ENCODE measurements around the gene DYNLRB1.

DYNLRB1 gene

DNA sequence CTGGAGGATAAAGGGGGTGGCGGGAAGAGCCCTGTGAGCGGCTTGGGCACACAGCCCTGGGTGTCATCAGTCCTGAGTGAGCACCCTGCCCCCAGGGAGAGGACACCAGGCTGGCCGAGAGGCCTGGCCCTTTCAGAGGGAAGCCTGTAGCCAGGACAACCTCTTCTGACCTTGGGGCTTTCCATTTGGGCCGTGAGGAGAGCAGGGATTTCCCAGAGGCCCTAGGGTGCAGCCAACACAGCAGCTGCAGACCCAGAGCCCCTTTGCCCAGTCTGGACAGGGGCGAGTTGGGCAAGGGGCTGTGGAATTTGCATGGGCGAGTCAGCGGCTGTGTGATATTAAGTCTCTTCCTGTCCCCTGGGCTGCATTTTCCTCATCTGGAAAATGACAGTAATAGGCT is 48.6 kb downstream of the DYNLRB1 start:
- H3K4me3 ChIP-seq (replicated peaks; ENCODE audit: low read depth, low read length) = no peak overlapping the region
- TF ChIP-seq, protein P1, sequence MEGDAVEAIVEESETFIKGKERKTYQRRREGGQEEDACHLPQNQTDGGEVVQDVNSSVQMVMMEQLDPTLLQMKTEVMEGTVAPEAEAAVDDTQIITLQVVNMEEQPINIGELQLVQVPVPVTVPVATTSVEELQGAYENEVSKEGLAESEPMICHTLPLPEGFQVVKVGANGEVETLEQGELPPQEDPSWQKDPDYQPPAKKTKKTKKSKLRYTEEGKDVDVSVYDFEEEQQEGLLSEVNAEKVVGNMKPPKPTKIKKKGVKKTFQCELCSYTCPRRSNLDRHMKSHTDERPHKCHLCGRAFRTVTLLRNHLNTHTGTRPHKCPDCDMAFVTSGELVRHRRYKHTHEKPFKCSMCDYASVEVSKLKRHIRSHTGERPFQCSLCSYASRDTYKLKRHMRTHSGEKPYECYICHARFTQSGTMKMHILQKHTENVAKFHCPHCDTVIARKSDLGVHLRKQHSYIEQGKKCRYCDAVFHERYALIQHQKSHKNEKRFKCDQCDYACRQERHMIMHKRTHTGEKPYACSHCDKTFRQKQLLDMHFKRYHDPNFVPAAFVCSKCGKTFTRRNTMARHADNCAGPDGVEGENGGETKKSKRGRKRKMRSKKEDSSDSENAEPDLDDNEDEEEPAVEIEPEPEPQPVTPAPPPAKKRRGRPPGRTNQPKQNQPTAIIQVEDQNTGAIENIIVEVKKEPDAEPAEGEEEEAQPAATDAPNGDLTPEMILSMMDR (IDR thresholded peaks at IDR 0.05; ENCODE audit: low read depth, low read length, missing control alignments) = no peak
- no peak for DNase-seq (ENCODE audit: extremely low read depth, low read depth)

DNA sequence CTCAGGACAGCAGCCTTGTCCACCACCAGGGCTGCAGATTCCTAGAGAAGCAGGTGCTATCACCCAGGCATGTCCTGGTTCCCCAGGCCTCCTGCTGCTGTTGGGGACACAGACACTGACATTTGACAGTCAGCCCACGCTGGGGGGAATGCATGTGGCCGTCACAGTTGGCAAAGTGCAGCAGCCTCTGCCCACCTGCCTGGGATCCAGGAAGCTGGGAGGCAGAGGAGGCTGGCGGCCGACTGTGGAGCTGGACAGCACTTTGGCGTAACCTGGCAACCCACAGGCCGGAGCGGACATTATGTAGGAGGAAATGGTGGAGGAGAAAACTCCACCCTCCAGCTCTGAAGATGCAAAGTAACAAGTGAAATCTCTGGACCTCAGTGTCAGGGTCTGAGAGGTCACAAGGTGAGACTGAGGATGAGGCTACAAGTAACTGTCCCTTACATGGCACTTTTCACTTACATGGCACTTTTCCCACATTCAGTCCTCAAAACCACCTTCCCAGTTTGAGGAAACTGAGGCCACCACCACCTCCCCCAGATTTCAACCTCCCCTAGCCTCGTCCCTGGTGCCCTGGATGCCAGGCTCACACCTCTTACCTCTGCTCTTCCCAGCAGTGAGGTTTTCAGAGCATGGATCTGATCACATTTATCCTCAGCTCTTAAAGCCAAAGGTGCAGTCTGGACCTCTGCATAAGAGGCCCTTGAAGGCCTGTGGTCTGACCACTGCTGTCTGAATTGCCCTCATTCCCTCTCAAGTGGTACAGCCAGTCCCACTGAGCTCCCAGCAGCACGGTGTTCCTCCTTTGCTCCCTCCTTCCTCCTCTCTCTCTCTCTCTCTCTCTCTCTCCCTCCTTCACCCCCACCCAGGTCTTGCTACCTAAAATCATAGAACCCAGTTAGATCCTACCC is 51.0 kb downstream of the DYNLRB1 start:
- DNase-seq (ENCODE audit: extremely low read depth, low read depth) = no peak
- TF ChIP-seq, protein P1 (IDR thresholded peaks at IDR 0.05; ENCODE audit: low read depth, low read length, missing control alignments) = no peak
- H3K4me3 ChIP-seq (replicated peaks; ENCODE audit: low read depth, low read length) = no peak overlapping the region

DNA sequence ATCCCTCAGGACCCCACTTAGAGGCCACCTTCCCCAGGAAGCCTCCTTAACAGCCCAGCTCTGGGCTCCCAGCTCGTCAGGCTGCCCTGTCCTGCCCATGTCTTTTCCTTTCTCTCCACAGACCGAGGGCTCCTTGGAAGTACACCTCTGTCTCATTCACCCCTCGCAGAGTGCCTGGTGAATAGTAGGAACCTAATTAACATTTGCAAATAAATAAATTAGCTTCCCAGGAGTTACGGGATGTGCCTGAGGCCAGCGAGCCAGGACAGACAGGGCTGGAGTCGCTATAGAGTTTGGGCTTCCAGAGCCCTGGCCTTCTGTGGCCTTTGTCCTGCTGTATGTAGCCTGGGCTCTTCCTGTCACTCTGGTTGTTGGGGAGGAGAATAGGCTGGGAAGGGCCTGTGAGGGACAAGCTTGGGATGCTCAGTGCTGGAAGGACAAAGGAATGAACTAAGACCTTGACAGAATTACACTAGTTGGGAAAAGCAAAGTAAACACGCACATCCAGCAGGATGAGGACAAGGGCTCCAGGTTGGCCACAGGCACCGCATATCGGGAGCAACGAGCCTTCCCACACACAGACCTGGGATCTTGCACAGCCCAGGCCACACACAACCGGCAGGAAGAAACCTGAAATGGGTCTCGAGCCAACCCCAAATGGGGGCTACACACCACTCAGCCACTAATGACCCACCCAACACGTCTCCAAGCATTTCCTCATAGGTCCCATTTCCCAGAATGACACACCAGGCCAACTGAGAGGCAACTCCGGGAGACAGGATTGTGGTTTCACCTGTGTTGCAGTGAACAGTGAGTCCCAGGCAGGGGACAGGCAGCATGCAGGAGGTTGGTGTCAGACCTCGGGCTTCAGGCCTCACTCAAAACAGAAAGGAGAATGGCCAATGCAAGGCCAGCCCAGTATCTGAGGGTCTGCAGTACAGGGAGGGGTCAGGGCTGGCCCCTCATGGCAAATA is 52.0 kb downstream of the DYNLRB1 start:
- DNase-seq (ENCODE audit: extremely low read depth, low read depth) = no peak
- no peak overlapping the region for H3K4me3 ChIP-seq (replicated peaks; ENCODE audit: low read depth, low read length)
- TF ChIP-seq, protein P1 (IDR thresholded peaks at IDR 0.05; ENCODE audit: low read depth, low read length, missing control alignments) = no peak

- TF ChIP-seq, protein P1 (IDR thresholded peaks at IDR 0.05; ENCODE audit: low read depth, low read length, missing control alignments) = no peak
- DNase-seq (ENCODE audit: extremely low read depth, low read depth) = no peak
- no peak overlapping the region for H3K4me3 ChIP-seq (replicated peaks; ENCODE audit: low read depth, low read length)
Measured at GRCh38 chr20:34569598-34569997, 53.4 kb downstream of the DYNLRB1 start.

DNA sequence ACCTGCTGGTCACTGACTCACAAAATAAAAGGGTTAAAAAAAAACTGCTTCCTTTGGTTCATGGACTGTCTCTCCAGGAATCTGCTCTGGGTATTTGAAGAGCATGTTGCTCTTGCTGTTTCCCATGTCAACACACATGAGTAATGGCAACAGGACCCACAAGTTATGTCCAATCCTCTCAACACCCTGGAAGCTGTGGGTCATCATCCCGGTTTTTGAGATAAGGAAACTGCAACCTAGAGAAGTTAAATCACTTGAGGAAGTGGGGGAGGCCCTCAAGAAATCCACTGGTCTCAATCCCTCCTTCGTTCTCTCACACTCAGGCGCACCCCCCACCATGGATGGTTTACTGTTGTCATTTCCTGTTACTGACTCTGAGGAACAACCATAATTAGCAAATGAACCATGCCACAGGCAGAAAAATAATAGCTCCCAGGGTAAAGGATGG is 54.7 kb downstream of the DYNLRB1 start:
- H3K4me3 ChIP-seq (replicated peaks; ENCODE audit: low read depth, low read length) = no peak overlapping the region
- no peak for DNase-seq (ENCODE audit: extremely low read depth, low read depth)
- TF ChIP-seq, protein P1 (IDR thresholded peaks at IDR 0.05; ENCODE audit: low read depth, low read length, missing control alignments) = no peak

DNA sequence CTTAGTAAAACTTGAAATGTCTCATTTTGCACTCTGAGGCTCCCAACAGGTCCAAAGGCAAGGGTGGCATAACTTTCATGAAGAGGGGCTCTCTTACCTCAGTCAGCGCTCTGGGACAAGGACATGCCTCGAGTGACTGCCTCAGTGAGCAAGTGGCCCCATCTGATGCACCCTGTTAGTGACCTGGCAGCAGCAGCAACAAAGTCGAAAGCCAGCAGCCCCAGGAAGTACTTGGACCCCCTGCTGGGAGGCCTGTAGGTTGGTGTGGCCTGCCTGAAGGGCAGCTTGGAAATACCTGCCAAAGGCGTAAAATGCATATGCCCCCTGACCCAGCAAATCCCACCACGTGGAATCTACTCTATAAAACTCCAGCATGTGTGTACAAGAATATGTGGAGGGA is 55.5 kb downstream of the DYNLRB1 start:
- TF ChIP-seq, protein P1 (IDR thresholded peaks at IDR 0.05; ENCODE audit: low read depth, low read length, missing control alignments) = no peak
- no peak for DNase-seq (ENCODE audit: extremely low read depth, low read depth)
- no peak overlapping the region for H3K4me3 ChIP-seq (replicated peaks; ENCODE audit: low read depth, low read length)
